ENCODE measurements around the gene RBM34.

- TF ChIP-seq YY1 (IDR thresholded peaks at IDR 0.05; ENCODE audit: insufficient read depth, insufficient read length), result no peak
- TF ChIP-seq ZNF274 (IDR thresholded peaks at IDR 0.05; ENCODE audit: low read depth, low read length), result no peak
Observed at GRCh38 chr1:235158680-235159079, 2.4 kb downstream of the RBM34 start.

Data from NT2/D1 (cell line).